Panc1 (cell line): ENCODE results near the gene PROX2. TPM values are rescaled to one million over a fixed set of nuclear protein-coding genes. Genes with fewer than 3 reads are reported as not detected.

Experiments used
- ATAC-seq: fragments of 200-7000 bp; cut with Tn5 transposase; 2 replicates; pipeline ENCODE4 v1.9.1; 2020; ENCODE audit warnings: mild to moderate bottlenecking, moderate library complexity
- BruUV-seq: library from RNA; stranded (reverse); fragments of 400-500 nt; replicated peaks from 2 replicates; lab custom pipeline; 2021; lab: Mats Ljungman, UMichigan
- CTCF ChIA-PET: fragments of 300-600 bp; sonication (Branson Sonifier 250); formaldehyde crosslinking; loops from one replicate; lab custom pipeline; 2022; ENCODE audit warnings: antibody characterized with exemption; lab: Charles Lee
- POLR2A ChIA-PET: fragments of 300-600 bp; sonication (Branson Sonifier 250); formaldehyde crosslinking; loops from one replicate; lab custom pipeline; 2022; ENCODE audit warnings: antibody characterized with exemption; lab: Charles Lee
- DNase-seq: peaks from one replicate; pipeline ENCODE4 v3.0.0-alpha.2; 2010; ENCODE audit warnings: low read depth, low spot score
- H3K27ac ChIP-seq: 2 replicates; pipeline ENCODE4 v1.5.1; 2011; ENCODE audit warnings: mild to moderate bottlenecking, low read length, inconsistent platforms
- H3K27me3 ChIP-seq: fragments of 200-500 bp; sonication (Bioruptor generic); 2 replicates; pipeline ENCODE4 v1.6.0; 2014; ENCODE audit warnings: low read length, inconsistent platforms; ENCODE audit not compliant: control insufficient read depth, insufficient read depth
- H3K36me3 ChIP-seq: fragments of 200-500 bp; sonication (Bioruptor generic); 2 replicates; pipeline ENCODE4 v1.5.1; 2014; ENCODE audit warnings: inconsistent platforms, mild to moderate bottlenecking, low read length, moderate library complexity; ENCODE audit not compliant: control insufficient read depth, insufficient read depth
- H3K4me1 ChIP-seq: 2 replicates; pipeline ENCODE4 v1.5.1; 2011; ENCODE audit warnings: inconsistent platforms, mild to moderate bottlenecking, low read length, moderate library complexity; ENCODE audit not compliant: control insufficient read depth, insufficient read depth
- H3K4me3 ChIP-seq, 2 experiments: 2 replicates each; pipeline ENCODE4 v1.5.1; 2011 to 2012; ENCODE audit warnings: low read depth in 2 of 2, low read length in 2 of 2, mild to moderate bottlenecking in 2 of 2, inconsistent platforms in 1 of 2, moderate library complexity in 1 of 2
- H3K9me3 ChIP-seq: fragments of 200-500 bp; sonication (Bioruptor generic); 2 replicates; pipeline ENCODE4 v1.5.1; 2014; ENCODE audit warnings: low read depth, mild to moderate bottlenecking, inconsistent platforms, low read length, moderate library complexity; ENCODE audit not compliant: control insufficient read depth, insufficient read depth
- CTCF ChIP-seq: fragments of 450-650 bp; IDR thresholded peaks from 2 replicates; pipeline ENCODE4 v1.5.1; 2017; ENCODE audit warnings: mild to moderate bottlenecking
- POLR2AphosphoS5 ChIP-seq: IDR thresholded peaks from 2 replicates; pipeline ENCODE4 v1.6.1; 2012; ENCODE audit warnings: mild to moderate bottlenecking, low read depth, low read length, moderate library complexity
- REST ChIP-seq, 2 experiments: IDR thresholded peaks; 2 replicates each; pipeline ENCODE4 v1.6.1; 2011 to 2012; ENCODE audit warnings: low read depth in 2 of 2, control low read depth in 1 of 2, low read length in 1 of 2, mild to moderate bottlenecking in 1 of 2, moderate library complexity in 1 of 2; ENCODE audit not compliant: insufficient read depth in 1 of 2
- SIN3A ChIP-seq: IDR thresholded peaks from 2 replicates; pipeline ENCODE4 v1.6.1; 2012; ENCODE audit warnings: low read depth, mild to moderate bottlenecking, low read length, moderate library complexity, borderline replicate concordance; ENCODE audit not compliant: insufficient read depth
- TCF7L2 ChIP-seq: IDR thresholded peaks from 2 replicates; pipeline ENCODE4 v1.6.1; 2011; ENCODE audit warnings: mild to moderate bottlenecking, low read depth, low read length, inconsistent platforms
- in situ Hi-C: cut with HindIII; loops from 2 replicates; pipeline ENCODE4 v1.10.0; 2016; ENCODE audit warnings: low sequenced_read_pairs, low pct_unique_long_range_greater_than_20kb
- intact Hi-C: fragments of 100-400 bp; cut with micrococcal nuclease; formaldehyde crosslinking; loops from one replicate; pipeline ENCODE4 v1.10.0; 2022; ENCODE audit not compliant: unreplicated experiment
- total RNA-seq: library from RNA; stranded (reverse); gene quantifications from one replicate; pipeline ENCODE4 v1.2.1, GENCODE V29; 2021; ENCODE audit not compliant: unreplicated experiment

PROX2 gene
- total RNA-seq, 1 experiment from 2014 or later, result not detected

GRCh38 chr14:74865156-74865555 is 10.8 kb downstream of the PROX2 start:
- Histone ChIP-seq H3K27me3 (no peaks in the 10 kb centered on the region), H3K36me3 (no peaks in the 10 kb centered on the region), H3K27ac (no peak overlapping the region), H3K4me3 (no peak overlapping the region), H3K9me3 (no peaks in the 10 kb centered on the region), H3K4me1 (no peaks in the 10 kb centered on the region; the same call in 1 of the 2 replicates)
- POLR2A ChIA-PET, result interaction anchor here (0.6 kb wide), 1 partner anchor 17 kb away, joined by 19 read pairs; no protein-coding TSS in a partner anchor
- no peak for TF ChIP-seq SIN3A
- no peak for TF ChIP-seq TCF7L2
- TF ChIP-seq POLR2AphosphoS5, result no peak
- TF ChIP-seq CTCF, result no peak
- no peak for TF ChIP-seq REST (IDR thresholded peaks at IDR 0.05; ENCODE audit: insufficient read depth in 1 of 2, low read depth in 2 of 2, low read length in 1 of 2)
- in situ Hi-C loops, result no loop called here
- intact Hi-C loops, result loop anchor here (10.0 kb wide), 1 partner anchor 430 kb away; no protein-coding TSS in a partner anchor
- no TSS peak for BruUV-seq
- ATAC-seq, result no peak
- no peak for DNase-seq
- CTCF ChIA-PET, result no interaction called here

GRCh38 chr14:74864198-74864597 is 11.7 kb downstream of the PROX2 start:
- no TSS peak for BruUV-seq
- ATAC-seq (no peak), DNase-seq (no peak)
- no peak for TF ChIP-seq SIN3A
- TF ChIP-seq TCF7L2, result no peak
- TF ChIP-seq POLR2AphosphoS5, result no peak
- no peak for TF ChIP-seq REST (IDR thresholded peaks at IDR 0.05; ENCODE audit: insufficient read depth in 1 of 2, low read depth in 2 of 2, low read length in 1 of 2)
- TF ChIP-seq CTCF, result no peak
- no peaks in the 10 kb centered on the region for H3K9me3 ChIP-seq
- H3K27ac ChIP-seq, result no peak overlapping the region
- ChIA-PET CTCF (no interaction called here), POLR2A (no interaction called here)
- no peaks in the 10 kb centered on the region for H3K36me3 ChIP-seq
- H3K4me3 ChIP-seq, result no peak overlapping the region
- no peaks in the 10 kb centered on the region for H3K27me3 ChIP-seq
- in situ Hi-C loops, result no loop called here
- no peaks in the 10 kb centered on the region; the same call in 1 of the 2 replicates for H3K4me1 ChIP-seq
- intact Hi-C loops, result loop anchor here (5.0 to 10.0 kb wide), 2 partner anchors 223 to 431 kb away; no protein-coding TSS in a partner anchor
